GM04503 (cell line): Measurements from ENCODE around the gene INO80E.
"Not testable (repeated sequence)": the region's sequence is repeated elsewhere in the genome, so short reads cannot be mapped to it uniquely, and the experiment has no call there.

ENCODE experiments used
- DNase-seq: peaks from one replicate; pipeline ENCODE4 v3.0.0-alpha.2; 2012; ENCODE audit warnings: low read depth

Gene INO80E

GRCh38 chr16:29995911-29996765 is at the start of gene INO80E:
Gene INO80E (plus strand): TSS chr16:29996241. CDS start chr16:29996311, 70 bp downstream.
- DNase-seq, result peak; percentile 66

GRCh38 chr16:29947897-29948296 is 48.1 kb upstream of the INO80E start:
- no peak for DNase-seq

GRCh38 chr16:29950806-29951461 is 45.1 kb upstream of the INO80E start:
- no peak for DNase-seq

GRCh38 chr16:29951625-29952365 is 44.2 kb upstream of the INO80E start:
- no peak for DNase-seq

GRCh38 chr16:29958756-29959155 is 37.3 kb upstream of the INO80E start:
- DNase-seq, result no peak

- no peak for DNase-seq
Observed at GRCh38 chr16:29959293-29959692, 36.7 kb upstream of the INO80E start.

- not testable (repeated sequence) for DNase-seq
Observed at GRCh38 chr16:29959821-29960220, 36.2 kb upstream of the INO80E start.

GRCh38 chr16:29961127-29961478 is 34.9 kb upstream of the INO80E start:
- no peak for DNase-seq

- DNase-seq, result peak; percentile 62
Observed at GRCh38 chr16:29961479-29962343, 34.3 kb upstream of the INO80E start, which contains the start of gene TMEM219. Gene TMEM219 (plus strand): TSS chr16:29962079. CDS start chr16:29963144, 1,065 bp downstream.

GRCh38 chr16:29962344-29962994 is 33.6 kb upstream of the INO80E start:
- DNase-seq, result no peak

- no peak for DNase-seq
Observed at GRCh38 chr16:29963021-29963743, 32.9 kb upstream of the INO80E start.

GRCh38 chr16:29968205-29968604 is 27.8 kb upstream of the INO80E start:
- DNase-seq, result no peak

GRCh38 chr16:29971304-29971703 is 24.7 kb upstream of the INO80E start:
- no peak for DNase-seq

- DNase-seq, result no peak
Observed at GRCh38 chr16:29972500-29972899, 23.5 kb upstream of the INO80E start.

GRCh38 chr16:29972992-29973383 is 23.1 kb upstream of the INO80E start:
- DNase-seq, result no peak

GRCh38 chr16:29973384-29974246 is 22.4 kb upstream of the INO80E start, which contains the start of gene TAOK2:
Gene TAOK2 (plus strand): TSS chr16:29973868. CDS start chr16:29977773, 3,905 bp downstream.
- DNase-seq, result peak; percentile 84

GRCh38 chr16:29974291-29975133 is 21.5 kb upstream of the INO80E start:
- no peak for DNase-seq

GRCh38 chr16:29975134-29975538 is 20.9 kb upstream of the INO80E start:
- DNase-seq, result no peak
